Pons (tissue), 1 donor: Measurements from ENCODE around the gene CFAP57.

Source experiments
- DNase-seq: peaks from one replicate; pipeline ENCODE4 v3.0.0-alpha.2; 2016; ENCODE audit warnings: low spot score

The CFAP57 gene

GRCh38 chr1:43227143-43227764 lies 55.1 kb downstream of the CFAP57 start:
- peak; percentile 80 for DNase-seq

- DNase-seq: no peak
These were observed 58.0 kb downstream of the CFAP57 start for GRCh38 chr1:43229826-43230780.

- no peak for DNase-seq
These were observed 59.9 kb downstream of the CFAP57 start for GRCh38 chr1:43232074-43232473.

- no peak for DNase-seq
These were observed 60.4 kb downstream of the CFAP57 start for GRCh38 chr1:43232482-43232881.

GRCh38 chr1:43233631-43234030 lies 61.5 kb downstream of the CFAP57 start:
- DNase-seq: no peak

GRCh38 chr1:43234267-43234666 lies 62.1 kb downstream of the CFAP57 start:
- no peak for DNase-seq

- DNase-seq: no peak
These were observed 62.9 kb downstream of the CFAP57 start for GRCh38 chr1:43235040-43235439.

GRCh38 chr1:43235451-43236121 lies 63.5 kb downstream of the CFAP57 start:
- no peak for DNase-seq

- no peak for DNase-seq
These were observed 65.0 kb downstream of the CFAP57 start for GRCh38 chr1:43237121-43237520.

GRCh38 chr1:43238085-43238484 lies 66.0 kb downstream of the CFAP57 start:
- peak; percentile 93 for DNase-seq

GRCh38 chr1:43238991-43239469 lies 66.9 kb downstream of the CFAP57 start:
- DNase-seq: no peak

GRCh38 chr1:43239484-43239883 lies 67.4 kb downstream of the CFAP57 start:
- peak; percentile 27 for DNase-seq

GRCh38 chr1:43241413-43241836 lies 69.3 kb downstream of the CFAP57 start:
- no peak for DNase-seq

GRCh38 chr1:43243299-43243698 lies 71.2 kb downstream of the CFAP57 start:
- no peak for DNase-seq

- no peak for DNase-seq
These were observed 74.5 kb downstream of the CFAP57 start for GRCh38 chr1:43246466-43247213.

- DNase-seq: no peak
These were observed 75.3 kb downstream of the CFAP57 start for GRCh38 chr1:43247256-43247921.

- DNase-seq: no peak
These were observed 78.2 kb downstream of the CFAP57 start for GRCh38 chr1:43250351-43250761.

- DNase-seq: no peak
These were observed 78.9 kb downstream of the CFAP57 start for GRCh38 chr1:43251024-43251423.

- DNase-seq: no peak
These were observed 80.1 kb downstream of the CFAP57 start for GRCh38 chr1:43252225-43252624.

GRCh38 chr1:43253173-43253572 lies 81.0 kb downstream of the CFAP57 start:
- no peak for DNase-seq

- no peak for DNase-seq
These were observed 81.7 kb downstream of the CFAP57 start for GRCh38 chr1:43253876-43254275.
